GM18870 (cell line): ENCODE measurements around the gene DNAJB1.
A peak's percentile ranks its signal among the peaks of the same experiment; 100 is the strongest.
"Not testable (repeated sequence)": the region's sequence is repeated elsewhere in the genome, so short reads cannot be mapped to it uniquely, and the experiment has no call there.

Experiments used
- ATAC-seq: cut with Tn5 transposase; IDR thresholded peaks from one replicate; pipeline ENCODE4 v1.9.1; 2021; ENCODE audit warnings: moderate library complexity; ENCODE audit not compliant: unreplicated experiment

The DNAJB1 gene

DNA sequence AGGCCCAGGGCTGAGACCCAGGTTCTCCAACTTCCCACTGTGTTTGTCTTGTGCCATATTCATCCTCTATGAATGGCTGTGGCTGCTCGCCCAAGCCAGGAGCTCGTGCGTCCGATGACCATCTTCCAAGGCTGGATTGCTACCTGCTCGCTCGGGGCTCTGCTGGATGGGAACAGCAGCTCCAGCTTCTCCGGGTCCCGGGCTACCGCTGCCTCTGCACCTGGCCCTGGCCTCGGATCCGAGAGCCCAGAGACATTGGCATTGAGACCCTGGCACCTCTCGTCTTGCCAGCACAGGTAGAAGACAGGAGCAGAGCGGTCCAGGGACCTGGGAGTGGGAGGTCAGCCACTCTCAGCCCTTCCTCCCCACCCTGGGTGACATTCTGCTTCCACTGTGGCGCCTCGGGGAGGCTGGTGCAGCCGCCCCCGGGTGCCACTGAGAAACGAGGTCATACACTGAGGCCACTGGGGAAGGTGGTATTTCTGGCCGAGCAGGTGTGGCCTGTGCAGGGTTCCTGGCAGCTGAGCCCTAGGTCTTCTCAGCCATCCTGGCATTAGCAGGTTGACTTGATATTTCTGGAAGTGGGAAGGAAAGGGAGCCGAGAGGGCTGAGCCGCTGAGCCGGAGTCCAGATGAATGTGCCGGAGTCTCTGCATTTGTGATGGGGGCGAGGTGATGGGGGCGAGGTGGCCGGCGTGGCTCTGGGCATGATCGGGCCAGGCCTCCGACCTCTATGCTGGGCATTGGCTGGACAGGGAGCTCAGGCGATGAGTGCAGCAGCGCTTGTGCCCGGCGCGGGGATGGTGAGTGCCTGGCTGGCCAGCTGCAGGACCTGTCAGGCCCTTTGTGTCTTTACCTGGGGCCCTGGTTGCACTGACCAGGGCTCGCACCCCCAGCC is 35.1 kb upstream of the DNAJB1 start:
- no peak for ATAC-seq

DNA sequence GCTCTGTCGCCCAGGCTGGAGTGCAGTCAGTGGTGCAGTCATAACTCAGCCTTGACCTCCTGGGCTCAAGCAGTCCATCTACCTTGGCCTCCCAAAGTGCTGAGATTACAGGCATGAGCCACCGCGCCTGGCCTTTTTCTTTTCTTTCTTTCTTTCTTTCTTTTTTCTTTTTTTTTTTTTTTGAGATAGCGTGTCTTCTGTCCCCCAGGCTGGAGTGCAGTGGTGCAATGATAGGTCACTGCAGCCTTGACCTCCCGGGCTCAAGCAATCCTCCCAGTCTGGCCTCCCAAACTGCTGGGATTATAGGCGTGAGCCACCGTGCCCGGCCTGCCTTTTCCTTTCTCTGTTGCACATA is 33.8 kb upstream of the DNAJB1 start:
- ATAC-seq: not testable (repeated sequence)

DNA sequence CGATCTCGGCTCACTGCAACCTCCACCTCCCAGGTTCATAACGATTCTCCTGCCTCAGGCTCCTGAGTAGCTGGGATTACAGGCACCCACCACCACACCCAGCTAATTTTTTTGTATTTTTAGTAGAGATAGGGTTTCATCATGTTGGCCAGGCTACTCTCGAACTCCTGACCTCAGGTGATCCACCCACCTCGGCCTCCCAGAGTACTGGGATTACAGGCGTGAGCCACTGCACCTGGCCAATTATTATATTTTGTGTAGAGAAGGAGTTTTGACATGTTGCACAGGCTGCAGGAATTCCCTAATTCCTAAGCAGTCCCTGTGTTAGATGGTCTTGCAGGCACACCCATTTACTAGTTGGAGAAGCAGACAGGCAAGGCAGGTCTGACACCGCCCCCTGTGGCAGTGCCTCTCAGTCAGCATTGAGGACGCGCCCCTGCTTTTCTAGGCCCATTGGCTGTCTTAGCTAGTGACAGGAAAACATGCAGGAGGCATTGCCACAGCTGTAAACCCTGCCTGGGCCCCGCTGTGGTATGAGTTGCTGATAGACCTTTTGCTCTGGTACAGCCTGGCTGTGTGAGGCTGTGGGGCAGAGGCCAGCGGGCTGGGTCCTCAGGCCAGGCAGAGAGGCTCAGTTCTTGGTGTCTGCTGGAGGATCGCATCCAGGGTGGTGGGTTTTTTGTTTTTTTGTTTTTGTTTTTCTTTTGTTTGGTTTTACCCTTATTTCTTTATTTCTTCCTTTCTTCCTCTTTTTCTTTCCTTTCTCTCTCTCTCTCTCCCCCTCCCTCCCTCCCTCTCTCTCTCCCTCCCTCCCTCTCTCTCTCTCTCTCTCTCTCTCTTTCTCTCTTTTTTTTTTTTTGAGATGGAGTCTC is 33.2 kb upstream of the DNAJB1 start:
- ATAC-seq: not testable (repeated sequence)

DNA sequence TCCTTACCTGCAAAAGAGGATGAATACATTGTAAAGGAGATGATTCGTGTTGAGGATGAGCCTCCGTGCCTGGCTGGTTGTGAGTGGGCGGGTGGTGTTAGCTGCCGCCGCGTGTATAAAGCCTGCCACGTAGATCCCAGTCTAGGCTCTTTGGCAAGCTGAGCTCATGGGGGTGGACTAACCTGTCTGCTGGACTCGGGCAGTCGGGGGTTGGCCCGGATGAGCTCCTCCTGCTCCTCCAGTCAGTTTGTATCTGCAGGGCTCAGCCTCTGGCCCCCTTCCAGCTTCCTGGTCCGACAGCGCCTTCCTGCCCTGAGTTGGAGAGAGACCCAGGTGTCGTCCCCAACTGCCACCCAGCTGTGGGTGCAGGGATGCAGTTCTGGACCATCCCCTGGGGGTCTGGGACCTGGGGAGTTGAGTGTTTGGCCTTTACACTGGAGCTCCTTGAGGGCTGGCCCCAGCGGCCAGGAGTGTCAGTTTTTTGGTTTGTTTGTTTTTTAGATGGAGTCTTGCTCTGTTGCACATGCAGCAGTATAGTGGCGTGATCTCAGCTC is 32.1 kb upstream of the DNAJB1 start:
- ATAC-seq: no peak

DNA sequence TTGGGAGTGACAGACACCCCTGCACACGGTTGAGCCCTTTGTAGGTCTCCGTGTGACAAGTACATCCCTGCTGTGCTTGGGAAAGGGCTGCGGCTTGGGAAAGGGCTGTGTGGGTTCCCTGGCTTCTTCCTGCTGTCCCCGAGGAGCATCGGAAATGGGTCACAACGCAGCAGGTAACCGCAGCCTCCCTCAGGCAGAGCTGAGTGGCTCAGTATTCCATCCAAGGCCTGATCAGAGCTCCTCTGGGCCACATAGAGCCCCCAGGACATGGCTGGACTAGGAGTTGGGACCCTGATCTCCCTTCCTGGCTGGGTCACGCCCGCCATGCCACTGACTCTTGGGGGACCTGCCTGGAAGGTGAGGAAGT is 27.5 kb upstream of the DNAJB1 start:
- ATAC-seq: no peak

DNA sequence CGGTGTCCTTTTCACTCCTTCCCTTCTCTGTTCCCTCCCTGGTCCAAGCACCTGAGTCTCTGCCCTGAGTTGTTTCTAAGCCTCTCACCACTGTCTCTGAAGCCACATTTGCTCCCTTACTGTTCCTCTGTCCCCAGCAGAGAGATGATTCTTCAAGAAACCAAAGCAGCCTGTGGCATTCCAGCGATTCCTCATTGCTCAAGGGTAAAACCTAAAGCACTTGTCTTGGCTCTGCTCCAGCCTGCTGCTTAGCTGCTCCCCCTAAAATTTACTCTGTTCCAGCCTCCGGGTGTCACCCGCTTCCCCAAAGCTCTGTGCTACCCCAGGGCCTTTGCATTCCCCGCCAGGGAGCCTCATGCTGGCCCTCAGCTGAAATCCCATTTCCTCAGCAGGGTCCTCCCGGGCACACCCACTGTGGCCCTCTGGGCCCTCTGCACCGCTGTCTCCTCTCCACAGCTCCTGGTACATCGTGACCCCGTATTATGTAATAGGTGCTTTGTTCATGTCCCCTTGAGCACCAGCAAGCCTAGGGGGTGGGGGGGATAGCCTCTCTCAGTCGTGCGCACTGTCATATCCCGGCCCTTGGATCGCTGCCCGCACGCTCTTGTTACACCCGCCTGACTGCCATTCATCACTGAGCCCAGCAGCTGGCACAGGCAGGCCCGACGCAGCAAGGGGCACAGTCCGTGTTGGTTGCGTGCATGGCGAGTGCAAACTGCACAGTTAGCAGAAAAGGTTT is 26.9 kb upstream of the DNAJB1 start:
- no peak for ATAC-seq

DNA sequence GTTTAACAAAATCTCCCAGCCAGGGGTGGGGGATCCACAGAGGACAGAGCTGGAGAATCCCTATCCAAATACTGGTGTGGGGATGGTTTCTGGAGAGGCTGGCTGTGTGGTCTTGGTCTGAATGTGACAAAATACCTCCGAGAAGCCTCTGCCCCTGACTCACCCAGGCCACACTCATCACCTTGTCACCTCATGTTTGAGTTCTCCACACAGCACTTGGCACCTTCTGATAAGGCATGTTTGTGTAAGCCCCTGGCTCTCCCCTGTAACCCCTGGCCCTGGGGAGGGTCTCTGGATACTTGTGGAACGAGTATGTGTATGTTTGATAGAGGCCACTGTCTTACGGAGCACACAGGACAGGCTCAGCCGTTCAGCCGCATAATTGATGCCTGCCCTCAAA is 25.9 kb upstream of the DNAJB1 start:
- no peak for ATAC-seq

DNA sequence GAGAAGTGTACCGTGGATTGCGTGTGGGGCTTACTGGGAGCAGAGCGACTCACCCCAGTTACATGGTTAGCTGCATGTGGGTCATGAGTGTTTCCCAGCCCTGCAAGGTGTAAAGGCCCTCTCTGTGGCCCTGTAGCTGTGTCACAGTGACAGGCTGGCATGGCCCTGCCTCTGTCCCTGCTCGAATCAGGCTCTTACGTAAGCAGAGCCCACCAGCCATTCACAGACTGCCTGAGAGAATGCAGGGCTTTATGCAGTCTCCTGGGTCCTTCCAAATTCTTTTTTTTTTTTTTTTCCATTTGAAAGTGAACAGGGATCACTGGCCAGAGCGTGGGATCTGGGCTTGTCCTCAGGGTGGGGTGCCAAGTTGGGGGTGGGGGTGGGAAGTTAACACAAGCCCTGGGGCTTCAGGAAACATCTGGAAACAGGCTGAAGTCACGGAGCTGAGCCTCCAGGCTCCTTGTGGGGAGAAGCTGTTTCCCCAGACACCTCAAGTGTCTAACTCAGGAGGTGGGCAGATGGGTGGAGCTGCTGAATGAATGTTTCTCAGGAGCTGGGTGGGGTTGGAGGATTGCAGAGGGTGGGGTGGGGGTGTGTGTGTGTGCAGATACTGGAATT is 24.6 kb upstream of the DNAJB1 start:
- ATAC-seq: no peak

DNA sequence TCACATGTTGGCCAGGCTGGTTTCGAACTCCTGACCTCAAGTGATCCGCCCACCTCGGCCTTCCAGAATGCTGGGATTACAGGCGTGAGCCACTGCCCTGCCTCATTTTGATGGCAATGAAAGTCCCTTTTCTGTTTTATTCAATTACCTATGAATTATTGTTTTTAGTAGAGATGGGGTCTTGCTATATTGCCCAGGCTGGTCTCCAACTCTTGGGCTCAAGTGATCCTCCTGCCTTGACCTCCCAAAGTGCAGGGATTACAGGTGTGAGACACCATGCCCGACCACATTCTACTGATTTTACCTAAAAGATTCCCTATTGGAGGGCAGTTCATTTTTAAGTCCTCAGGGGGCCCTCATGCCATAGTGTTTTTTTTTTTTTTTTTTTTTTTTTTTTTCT is 23.8 kb upstream of the DNAJB1 start:
- not testable (repeated sequence) for ATAC-seq

DNA sequence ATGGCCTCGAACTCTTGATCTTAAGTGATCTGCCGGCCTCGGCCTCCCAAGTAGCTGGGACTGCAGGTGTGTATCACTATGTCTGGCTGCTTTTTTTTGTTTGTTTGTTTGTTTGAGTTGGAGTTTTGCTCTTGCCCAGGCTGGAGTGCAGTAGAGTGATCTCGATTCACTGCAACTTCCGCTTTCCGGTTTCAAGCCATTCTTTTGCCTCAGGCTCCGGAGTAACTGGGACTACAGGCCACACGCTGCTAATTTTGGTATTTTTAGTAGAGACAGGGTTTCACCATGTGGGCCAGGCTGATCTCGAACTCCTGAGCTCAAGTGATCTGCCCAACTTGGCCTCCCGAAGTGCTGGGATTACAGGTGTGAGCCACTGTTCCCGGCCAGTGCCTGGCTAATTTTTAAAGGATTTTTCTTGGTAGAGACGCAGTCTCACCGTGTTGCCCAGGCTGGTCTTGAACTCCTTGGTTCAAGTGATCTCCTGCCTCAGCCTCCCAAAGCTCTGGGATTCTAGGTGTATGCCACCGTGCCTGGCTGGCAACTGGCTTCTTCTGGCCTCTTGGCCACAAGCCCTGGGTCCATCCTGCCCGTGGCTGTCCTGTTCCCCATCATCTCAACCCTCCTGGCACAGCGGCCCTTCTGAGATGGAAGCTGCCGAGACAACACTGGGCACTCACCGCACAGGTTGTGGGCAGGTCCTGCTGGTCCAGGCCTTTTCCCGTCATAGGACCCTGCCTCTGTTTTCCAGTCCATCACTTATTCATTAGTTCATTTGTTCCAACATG is 22.7 kb upstream of the DNAJB1 start:
- ATAC-seq: no peak

DNA sequence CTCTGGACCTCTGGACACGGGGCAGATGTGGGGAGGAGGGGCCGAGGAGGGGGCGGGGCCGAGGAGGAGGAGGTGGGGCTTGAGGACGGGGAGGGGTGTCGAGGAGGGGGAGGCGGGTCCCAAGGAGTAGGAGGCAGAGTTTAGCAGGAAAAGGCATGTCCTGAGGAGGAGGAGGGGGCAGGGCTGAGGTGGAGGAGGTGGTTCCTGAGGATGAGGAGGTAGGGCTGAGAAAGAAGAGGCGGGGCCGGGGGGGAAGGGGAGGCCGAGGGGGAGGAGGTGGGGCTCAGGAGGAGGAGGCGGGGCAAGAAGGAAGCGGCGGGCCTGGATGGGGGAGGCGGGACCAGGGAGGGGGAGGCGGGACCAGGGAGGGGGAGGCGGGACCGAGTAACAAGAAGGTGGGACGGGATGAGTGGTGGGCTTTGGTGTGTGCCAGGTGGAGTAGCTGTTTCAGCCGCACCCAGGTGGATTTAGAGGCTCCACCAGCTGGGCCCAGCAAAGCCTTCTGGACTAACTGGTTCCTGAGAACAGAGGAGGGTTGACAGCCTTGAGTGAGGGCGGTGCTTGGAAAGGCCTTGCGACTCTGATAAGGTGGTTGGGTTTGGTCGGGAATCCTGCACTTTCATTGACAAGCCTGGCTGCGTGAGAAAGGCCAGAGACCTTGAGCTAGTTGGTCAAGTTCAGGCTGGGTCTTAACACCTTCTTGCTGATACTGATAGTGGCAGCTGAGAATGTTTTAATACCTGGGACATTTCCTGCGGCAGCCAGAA is 18.9 kb upstream of the DNAJB1 start:
- no peak for ATAC-seq

DNA sequence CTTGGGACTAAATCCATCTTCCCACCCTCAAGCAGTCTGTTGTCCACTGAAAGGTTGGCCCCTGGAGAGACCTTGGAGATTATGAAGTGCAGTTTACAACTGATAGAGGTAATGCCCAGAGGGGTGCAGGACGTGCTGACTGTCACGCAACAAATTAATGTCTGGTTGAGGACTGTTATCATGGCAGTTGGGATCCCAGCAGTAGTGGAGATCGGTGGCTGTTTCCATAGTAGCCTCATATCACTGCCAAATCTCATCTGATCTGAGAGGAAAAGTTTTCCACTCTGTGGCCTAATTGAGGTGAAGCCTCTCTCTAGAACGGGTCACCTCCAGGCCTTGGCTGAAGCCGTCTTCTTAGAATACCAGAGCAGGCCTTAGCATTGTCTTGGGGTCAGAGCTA is 15.3 kb upstream of the DNAJB1 start:
- ATAC-seq: no peak

DNA sequence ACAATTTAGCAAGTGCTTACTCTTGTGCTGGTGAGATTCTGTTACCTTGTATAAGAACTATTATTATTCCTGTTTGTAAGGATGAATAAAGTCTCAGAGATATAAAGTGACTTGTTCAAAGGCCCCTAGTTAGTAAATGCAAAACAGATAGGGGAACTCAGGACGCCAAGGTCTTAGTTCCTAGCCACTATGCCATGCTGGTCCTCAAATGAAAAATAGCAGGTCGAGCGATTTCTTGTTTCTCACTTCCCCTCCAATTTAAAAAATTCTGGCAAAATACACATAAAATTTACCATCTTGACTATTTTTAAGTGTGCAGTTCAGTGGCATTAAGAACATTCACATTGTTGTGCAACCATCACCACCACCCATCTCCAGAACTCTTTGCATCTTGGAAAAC is 12.3 kb upstream of the DNAJB1 start:
- no peak for ATAC-seq

DNA sequence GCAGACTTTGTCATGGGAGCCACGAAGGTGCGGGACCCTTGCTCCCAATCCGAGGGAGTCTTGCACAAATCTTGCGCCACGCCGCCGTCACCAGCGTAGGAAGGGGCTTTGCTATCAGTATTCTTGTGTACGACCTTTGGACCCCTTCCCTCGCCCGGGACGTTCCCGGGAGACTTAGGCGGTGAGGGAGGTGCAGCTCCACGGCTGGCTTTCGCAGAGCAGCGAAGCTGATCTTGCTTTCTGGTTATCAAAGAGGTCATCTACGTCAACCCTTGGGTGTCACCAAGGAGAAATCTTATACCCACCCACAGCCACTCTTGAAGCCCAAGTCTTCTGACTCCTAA is 11.8 kb upstream of the DNAJB1 start:
- ATAC-seq: no peak

DNA sequence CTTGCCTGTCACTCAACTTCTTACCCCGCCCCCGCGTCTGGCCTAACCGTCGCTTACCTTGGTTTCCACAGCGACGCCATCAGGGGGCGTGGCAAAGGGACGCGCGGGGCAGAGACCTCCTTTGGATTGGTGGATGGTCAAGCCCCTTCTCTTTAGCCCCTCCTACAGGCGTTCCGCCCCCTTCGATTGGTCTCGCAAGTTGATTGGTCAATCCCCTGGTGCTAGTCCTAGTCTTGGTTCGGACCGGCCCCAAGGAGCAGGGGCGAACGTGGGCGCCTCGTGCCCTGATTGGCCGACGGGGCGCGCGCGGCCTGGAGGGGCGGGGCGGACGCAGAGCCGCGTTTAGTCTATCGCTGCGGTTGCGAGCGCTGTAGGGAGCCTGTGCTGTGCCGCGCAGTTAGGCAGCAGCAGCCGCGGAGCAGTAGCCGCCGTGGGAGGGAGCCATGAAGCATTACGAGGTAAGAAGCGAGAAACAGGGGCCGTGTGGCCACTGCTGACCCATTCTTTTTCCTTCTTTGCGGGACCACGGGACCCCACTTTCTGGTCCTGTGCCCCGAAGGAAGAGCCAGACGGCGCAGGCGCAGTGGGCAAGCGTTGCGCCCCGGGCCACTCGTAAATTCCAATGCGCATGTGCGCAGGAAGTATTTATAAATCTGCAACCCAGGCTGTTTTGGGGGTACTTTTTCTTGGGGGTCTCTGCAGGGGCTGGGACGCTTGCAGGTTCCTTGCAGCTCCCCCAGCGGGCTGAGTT is 11.2 kb upstream of the DNAJB1 start, which contains the start of gene TECR:
TSS of gene TECR (plus strand) at position 341 of the 751 bp plus-strand sequence. CDS start at position 444, 103 bp downstream.
- ATAC-seq: peak; percentile 96

DNA sequence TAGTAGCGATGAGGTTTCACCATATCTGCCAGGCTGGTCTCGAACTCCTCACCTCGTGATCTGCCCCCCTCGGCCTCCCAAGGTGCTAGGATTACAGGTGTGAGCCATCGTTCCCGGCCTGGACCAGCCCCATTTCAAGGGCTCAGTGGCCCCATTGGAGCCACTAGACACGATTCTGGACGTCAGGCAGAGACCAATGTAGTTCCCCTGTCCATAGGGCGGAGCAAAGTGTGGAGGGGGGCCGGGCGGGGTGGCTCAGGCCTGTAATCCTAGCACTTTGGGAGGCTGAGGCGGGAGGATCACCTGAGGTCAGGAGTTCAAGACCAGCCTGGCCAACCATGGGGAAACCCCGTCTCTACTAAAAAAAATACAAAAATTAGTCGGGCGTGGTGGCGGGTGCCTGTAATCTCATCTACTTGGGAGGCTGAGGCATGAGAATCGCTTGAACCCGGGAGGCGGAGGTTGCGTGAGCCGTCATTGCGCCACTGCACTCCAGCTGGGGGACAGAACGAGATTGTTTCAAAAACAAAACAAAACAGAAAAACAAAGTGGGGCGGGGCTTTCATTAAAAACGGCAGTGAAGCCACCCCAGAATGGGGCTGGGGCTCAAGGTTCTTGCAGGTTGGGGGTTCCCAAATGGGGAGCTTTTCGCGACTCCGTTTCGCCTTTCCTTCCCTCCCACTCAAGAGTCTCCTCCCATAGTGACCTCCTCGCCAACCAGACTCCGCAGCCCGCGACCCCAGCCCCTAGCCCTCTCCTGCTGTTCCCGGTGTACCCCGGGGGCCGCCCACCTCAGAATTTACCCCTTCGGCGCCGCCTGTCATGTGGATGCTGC is 10.4 kb upstream of the DNAJB1 start:
- no peak for ATAC-seq

DNA sequence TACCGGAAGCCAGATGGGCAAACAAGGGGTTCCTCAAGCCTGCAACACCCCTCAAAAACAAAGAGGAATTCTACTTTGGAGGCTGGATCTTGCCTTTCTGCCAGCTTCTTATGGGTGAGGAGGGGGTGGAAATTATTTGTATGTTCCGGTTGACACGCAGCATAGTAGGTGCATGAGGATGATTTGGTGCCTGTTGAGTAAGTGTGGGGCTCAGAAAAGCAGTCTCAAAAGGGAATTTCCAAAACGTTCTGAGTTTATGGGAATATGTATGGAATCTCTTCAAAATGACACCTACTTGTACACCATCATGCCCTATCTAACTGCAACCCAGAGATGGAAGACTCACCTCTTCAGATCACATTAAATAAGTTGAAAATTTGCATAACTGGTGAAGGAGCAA is 8.2 kb upstream of the DNAJB1 start:
- ATAC-seq: no peak

DNA sequence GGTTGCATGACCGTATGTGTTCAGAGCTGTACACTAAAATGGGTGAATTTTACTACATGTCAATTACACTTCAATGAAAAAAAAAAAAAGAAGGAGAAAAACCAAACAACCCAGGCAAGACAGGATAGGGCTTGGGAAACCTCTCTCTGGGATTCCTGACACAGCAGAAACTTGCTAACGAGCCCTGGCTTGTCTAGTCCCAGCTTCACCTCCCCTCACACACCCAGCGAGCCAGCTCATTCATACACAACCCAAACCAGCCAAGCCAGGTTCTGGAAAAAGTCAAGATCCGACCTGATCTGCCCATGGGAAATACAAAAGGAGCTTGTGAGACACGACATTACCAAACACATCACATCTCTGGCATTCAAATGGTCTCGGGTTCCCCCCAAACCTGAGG is 7.5 kb upstream of the DNAJB1 start:
- ATAC-seq: no peak
